HepG2 (cell line): ENCODE data around the gene PIEZO1. TPM values are rescaled to one million over a fixed set of nuclear protein-coding genes. Genes with fewer than 3 reads are reported as not detected.

ENCODE experiments used
- GFI1 ChIP-seq: sonication (generic); formaldehyde crosslinking; IDR thresholded peaks from 2 replicates; pipeline ENCODE4 v1.5.0; 2020; ENCODE audit warnings: missing genetic modification reagents, mild to moderate bottlenecking, borderline replicate concordance
- KAT8 ChIP-seq: IDR thresholded peaks from 2 replicates; pipeline ENCODE4 v1.6.1; 2016; ENCODE audit warnings: missing genetic modification reagents, missing compliant biosample characterization
- NCOR1 ChIP-seq: fragments of 200-600 bp; sonication (generic); IDR thresholded peaks from 2 replicates; pipeline ENCODE4 v1.7.0; 2017; ENCODE audit warnings: antibody characterized with exemption, low read length, borderline replicate concordance
- NRL ChIP-seq: sonication (generic); formaldehyde crosslinking; IDR thresholded peaks from 2 replicates; pipeline ENCODE4 v1.5.0; 2020; ENCODE audit warnings: missing genetic modification reagents, mild to moderate bottlenecking, moderate library complexity, borderline replicate concordance
- RBM39 ChIP-seq: fragments of 200-400 bp; formaldehyde crosslinking; IDR thresholded peaks from one replicate; pipeline ENCODE4 v1.6.1; 2018; ENCODE audit warnings: antibody characterized with exemption, mild to moderate bottlenecking, low read depth, low read length; ENCODE audit not compliant: poor library complexity, severe bottlenecking
- SCMH1 ChIP-seq: sonication (generic); formaldehyde crosslinking; IDR thresholded peaks from 2 replicates; pipeline ENCODE4 v1.9.0; 2021; ENCODE audit warnings: missing genetic modification reagents, mild to moderate bottlenecking, borderline replicate concordance
- SOX6 ChIP-seq, 2 experiments: fragments of 450-650 bp in 1 of 2; sonication (generic) in 1 of 2; formaldehyde crosslinking in 1 of 2; IDR thresholded peaks; 2 replicates each; pipeline versions ENCODE4 v1.4.0 to v1.6.1; 2017 to 2020; ENCODE audit warnings: antibody characterized with exemption in 1 of 2, mild to moderate bottlenecking in 1 of 2, missing genetic modification reagents in 1 of 2
- STAG1 ChIP-seq: sonication (generic); formaldehyde crosslinking; IDR thresholded peaks from 2 replicates; pipeline ENCODE4 v1.4.0; 2020; ENCODE audit warnings: missing genetic modification reagents
- TARDBP ChIP-seq: sonication (generic); formaldehyde crosslinking; IDR thresholded peaks from 2 replicates; pipeline ENCODE4 v1.8.0; 2022; ENCODE audit warnings: mild to moderate bottlenecking, missing genetic modification reagents
- THAP11 ChIP-seq: IDR thresholded peaks from 2 replicates; pipeline ENCODE4 v1.6.1; 2016; ENCODE audit warnings: missing biosample characterization, missing genetic modification reagents
- TMF1 ChIP-seq: sonication (generic); formaldehyde crosslinking; IDR thresholded peaks from 2 replicates; pipeline ENCODE4 v1.8.1; 2022; ENCODE audit warnings: low read depth, missing genetic modification reagents
- WIZ ChIP-seq: sonication (generic); formaldehyde crosslinking; IDR thresholded peaks from 2 replicates; pipeline ENCODE4 v1.5.1; 2020; ENCODE audit warnings: mild to moderate bottlenecking, missing genetic modification reagents
- ZNF3 ChIP-seq: IDR thresholded peaks from 2 replicates; pipeline ENCODE4 v1.7.0; 2017; ENCODE audit warnings: inconsistent platforms
- ZNF713 ChIP-seq: sonication (generic); formaldehyde crosslinking; IDR thresholded peaks from 2 replicates; pipeline ENCODE4 v1.4.0; 2020; ENCODE audit warnings: mild to moderate bottlenecking, missing genetic modification reagents
- ZNF720 ChIP-seq: sonication (generic); formaldehyde crosslinking; IDR thresholded peaks from 2 replicates; pipeline ENCODE4 v1.4.0; 2020; ENCODE audit warnings: missing genetic modification reagents
- ZNF777 ChIP-seq: sonication (generic); formaldehyde crosslinking; IDR thresholded peaks from 2 replicates; pipeline ENCODE4 v1.4.0; 2020; ENCODE audit warnings: missing genetic modification reagents
- ZNF841 ChIP-seq: sonication (generic); formaldehyde crosslinking; IDR thresholded peaks from 2 replicates; pipeline ENCODE4 v1.8.1; 2023; ENCODE audit warnings: missing genetic modification reagents, borderline replicate concordance
- ZNF878 ChIP-seq: sonication (generic); formaldehyde crosslinking; IDR thresholded peaks from 2 replicates; pipeline ENCODE4 v1.8.1; 2023; ENCODE audit warnings: mild to moderate bottlenecking, missing genetic modification reagents, moderate library complexity
- ZSCAN9 ChIP-seq: IDR thresholded peaks from 2 replicates; pipeline ENCODE4 v1.6.1; 2016; ENCODE audit warnings: borderline replicate concordance
- polyA plus RNA-seq, 8 experiments: library from polyadenylated mRNA; depleted of rRNA in 3 of 8; stranded (reverse) in 7 of 8; unstranded in 1 of 8; fragments of >200 nt; fragmentation: Illumina TruSeq in 4 of 8; extraction: Trizol in 4 of 8; gene quantifications; 2 replicates each; pipeline versions ENCODE4 v1.2.1 to v1.2.3, GENCODE V29; 2011 to 2016; ENCODE audit warnings: low read depth in 4 of 8, missing spikeins in 1 of 8, mixed read lengths in 1 of 8; ENCODE audit not compliant: insufficient read depth in 1 of 8
- total RNA-seq, 5 experiments: library from RNA; depleted of rRNA; stranded (reverse); fragments of >200 nt; fragmentation: Illumina TruSeq; extraction: Trizol; gene quantifications; 2 replicates each; pipeline ENCODE4 v1.2.3, GENCODE V29; 2016; ENCODE audit warnings: low read depth in 1 of 5
- TF ChIP-seq, protein P1 (sequence below): sonication (generic); formaldehyde crosslinking; IDR thresholded peaks from 2 replicates; pipeline ENCODE4 v1.8.1; 2023; ENCODE audit warnings: missing genetic modification reagents, mild to moderate bottlenecking, borderline replicate concordance
- TF ChIP-seq, protein P2 (sequence below): IDR thresholded peaks from 2 replicates; pipeline ENCODE4 v1.6.1; 2016; ENCODE audit warnings: control low read depth
- TF ChIP-seq, protein P3 (sequence below): fragments of 450-650 bp; IDR thresholded peaks from 2 replicates; pipeline ENCODE4 v1.6.1; 2016
- TF ChIP-seq, protein P4 (sequence below): sonication (generic); formaldehyde crosslinking; IDR thresholded peaks from 2 replicates; pipeline ENCODE4 v1.5.0; 2020; ENCODE audit warnings: missing genetic modification reagents
- TF ChIP-seq, protein P5 (sequence below): sonication (generic); formaldehyde crosslinking; IDR thresholded peaks from 2 replicates; pipeline ENCODE4 v1.5.0; 2020; ENCODE audit warnings: missing genetic modification reagents

PIEZO1 gene
- total and polyA plus RNA-seq, 2 of the 13 experiments (the other 11 are each of a cell fraction or from before 2014, with no cell fraction given) = 67.9 to 85.0 TPM

DNA sequence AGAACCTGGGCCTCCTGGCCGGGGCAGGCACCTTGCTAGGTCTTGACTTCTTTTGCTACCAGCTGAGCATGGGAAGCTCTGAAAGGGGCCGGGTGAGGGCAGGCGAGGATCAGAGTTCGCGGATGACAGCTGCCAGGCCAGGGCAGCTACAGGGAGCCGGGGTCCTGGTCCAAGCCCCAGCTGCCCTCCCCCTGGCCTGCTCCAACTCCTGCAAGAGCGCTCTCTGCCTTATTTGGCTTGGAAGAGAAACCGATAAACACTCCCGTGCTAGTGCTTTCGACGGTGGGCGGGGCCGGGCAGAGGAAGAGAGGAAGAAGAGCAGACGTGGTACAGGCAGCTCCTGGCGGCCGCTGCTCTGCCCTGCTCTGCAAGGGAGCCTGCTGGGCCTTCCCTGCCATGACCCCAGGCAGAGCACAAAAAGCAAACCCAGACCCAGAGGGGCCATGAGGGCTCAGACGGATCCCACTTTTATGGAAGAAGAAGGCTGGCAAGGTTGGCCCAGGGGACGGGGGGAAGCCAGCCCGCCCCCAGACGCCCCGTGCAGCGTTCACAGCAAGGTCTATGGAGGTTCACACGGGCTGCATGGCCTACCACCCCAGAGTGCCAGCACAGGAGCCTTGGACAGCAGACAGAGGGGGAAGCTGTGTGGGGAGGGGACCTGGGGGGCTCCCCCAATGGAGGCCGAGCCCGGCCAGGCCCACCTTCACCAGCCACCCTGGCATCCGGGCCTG is 25.6 kb downstream of the PIEZO1 start (continued):
- TF ChIP-seq RBM39 (peak; percentile 66), ZNF878 (CRISPR knock-in tag) (0 out of 2 replicates have a peak, but pooled peaks have one; percentile 27), NCOR1 (no peak; the same call in 1 of the 2 replicates), ZNF713 (CRISPR knock-in tag) (no peak), NRL (CRISPR knock-in tag) (no peak; the same call in 1 of the 2 replicates), WIZ (no peak), TMF1 (no peak), ZNF777 (CRISPR knock-in tag) (peak; percentile 68), ZNF720 (CRISPR knock-in tag) (no peak), ZNF841 (CRISPR knock-in tag) (no peak), ZNF3 (CRISPR knock-in tag) (no peak), ZSCAN9 (CRISPR knock-in tag) (no peak), TARDBP (CRISPR knock-in tag) (no peak; the same call in 1 of the 2 replicates), SCMH1 (no peak), SOX6 (IDR thresholded peaks at IDR 0.05) (no peak), SOX6 (CRISPR knock-in tag; IDR thresholded peaks at IDR 0.05) (peak; percentile 57), GFI1 (CRISPR knock-in tag) (peak; percentile 29; the same call in 1 of the 2 replicates), STAG1 (CRISPR knock-in tag) (peak; percentile 92), KAT8 (CRISPR knock-in tag) (peak; percentile 76; the same call in 1 of the 2 replicates), THAP11 (CRISPR knock-in tag) (peak; percentile 55; the same call in 1 of the 2 replicates)
- TF ChIP-seq, protein P1, sequence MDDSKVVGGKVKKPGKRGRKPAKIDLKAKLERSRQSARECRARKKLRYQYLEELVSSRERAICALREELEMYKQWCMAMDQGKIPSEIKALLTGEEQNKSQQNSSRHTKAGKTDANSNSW (CRISPR knock-in tag) = no peak
- TF ChIP-seq, protein P2, sequence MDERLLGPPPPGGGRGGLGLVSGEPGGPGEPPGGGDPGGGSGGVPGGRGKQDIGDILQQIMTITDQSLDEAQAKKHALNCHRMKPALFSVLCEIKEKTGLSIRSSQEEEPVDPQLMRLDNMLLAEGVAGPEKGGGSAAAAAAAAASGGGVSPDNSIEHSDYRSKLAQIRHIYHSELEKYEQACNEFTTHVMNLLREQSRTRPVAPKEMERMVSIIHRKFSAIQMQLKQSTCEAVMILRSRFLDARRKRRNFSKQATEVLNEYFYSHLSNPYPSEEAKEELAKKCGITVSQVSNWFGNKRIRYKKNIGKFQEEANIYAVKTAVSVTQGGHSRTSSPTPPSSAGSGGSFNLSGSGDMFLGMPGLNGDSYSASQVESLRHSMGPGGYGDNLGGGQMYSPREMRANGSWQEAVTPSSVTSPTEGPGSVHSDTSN (CRISPR knock-in tag) = no peak
- TF ChIP-seq, protein P3, sequence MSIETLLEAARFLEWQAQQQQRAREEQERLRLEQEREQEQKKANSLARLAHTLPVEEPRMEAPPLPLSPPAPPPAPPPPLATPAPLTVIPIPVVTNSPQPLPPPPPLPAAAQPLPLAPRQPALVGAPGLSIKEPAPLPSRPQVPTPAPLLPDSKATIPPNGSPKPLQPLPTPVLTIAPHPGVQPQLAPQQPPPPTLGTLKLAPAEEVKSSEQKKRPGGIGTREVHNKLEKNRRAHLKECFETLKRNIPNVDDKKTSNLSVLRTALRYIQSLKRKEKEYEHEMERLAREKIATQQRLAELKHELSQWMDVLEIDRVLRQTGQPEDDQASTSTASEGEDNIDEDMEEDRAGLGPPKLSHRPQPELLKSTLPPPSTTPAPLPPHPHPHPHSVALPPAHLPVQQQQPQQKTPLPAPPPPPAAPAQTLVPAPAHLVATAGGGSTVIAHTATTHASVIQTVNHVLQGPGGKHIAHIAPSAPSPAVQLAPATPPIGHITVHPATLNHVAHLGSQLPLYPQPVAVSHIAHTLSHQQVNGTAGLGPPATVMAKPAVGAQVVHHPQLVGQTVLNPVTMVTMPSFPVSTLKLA = peak; percentile 41; the same call in 1 of the 2 replicates
- TF ChIP-seq, protein P4, sequence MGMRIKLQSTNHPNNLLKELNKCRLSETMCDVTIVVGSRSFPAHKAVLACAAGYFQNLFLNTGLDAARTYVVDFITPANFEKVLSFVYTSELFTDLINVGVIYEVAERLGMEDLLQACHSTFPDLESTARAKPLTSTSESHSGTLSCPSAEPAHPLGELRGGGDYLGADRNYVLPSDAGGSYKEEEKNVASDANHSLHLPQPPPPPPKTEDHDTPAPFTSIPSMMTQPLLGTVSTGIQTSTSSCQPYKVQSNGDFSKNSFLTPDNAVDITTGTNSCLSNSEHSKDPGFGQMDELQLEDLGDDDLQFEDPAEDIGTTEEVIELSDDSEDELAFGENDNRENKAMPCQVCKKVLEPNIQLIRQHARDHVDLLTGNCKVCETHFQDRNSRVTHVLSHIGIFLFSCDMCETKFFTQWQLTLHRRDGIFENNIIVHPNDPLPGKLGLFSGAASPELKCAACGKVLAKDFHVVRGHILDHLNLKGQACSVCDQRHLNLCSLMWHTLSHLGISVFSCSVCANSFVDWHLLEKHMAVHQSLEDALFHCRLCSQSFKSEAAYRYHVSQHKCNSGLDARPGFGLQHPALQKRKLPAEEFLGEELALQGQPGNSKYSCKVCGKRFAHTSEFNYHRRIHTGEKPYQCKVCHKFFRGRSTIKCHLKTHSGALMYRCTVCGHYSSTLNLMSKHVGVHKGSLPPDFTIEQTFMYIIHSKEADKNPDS (CRISPR knock-in tag) = no peak
- TF ChIP-seq, protein P5, sequence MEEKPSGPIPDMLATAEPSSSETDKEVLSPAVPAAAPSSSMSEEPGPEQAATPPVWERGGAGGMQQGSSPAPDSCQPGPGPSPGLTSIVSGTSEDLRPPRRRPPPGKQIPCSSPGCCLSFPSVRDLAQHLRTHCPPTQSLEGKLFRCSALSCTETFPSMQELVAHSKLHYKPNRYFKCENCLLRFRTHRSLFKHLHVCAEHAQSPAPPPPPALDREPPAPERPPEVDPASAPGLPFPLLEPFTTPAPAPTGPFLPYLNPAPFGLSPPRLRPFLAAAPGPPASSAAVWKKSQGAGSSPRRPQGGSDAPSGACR (CRISPR knock-in tag) = 0 out of 2 replicates have a peak, but pooled peaks have one; percentile 24
